Thoracic aorta (tissue), 2 donors: Measurements from ENCODE around the gene ZCCHC7. TPM values are rescaled to one million over a fixed set of nuclear protein-coding genes. Genes with fewer than 3 reads are reported as not detected.
"Not testable (repeated sequence)": the region's sequence is repeated elsewhere in the genome, so short reads cannot be mapped to it uniquely, and the experiment has no call there.

Experiments
- ATAC-seq: fragments of 150-250 bp; one replicate; pipeline ENCODE4 v1.8.0; 2017; ENCODE audit warnings: low read depth; ENCODE audit not compliant: insufficient number of reproducible peaks, low FRiP score
- DNase-seq: peaks from one replicate; pipeline ENCODE4 v3.0.0-alpha.2; 2020; ENCODE audit warnings: low spot score
- H3K27ac ChIP-seq, 2 donors: fragments of 200-600 bp; sonication (generic); 1 replicate in 1 of 2; 2 replicates in 1 of 2; pipeline ENCODE4 v1.5.1; 2016; ENCODE audit warnings: mild to moderate bottlenecking in 2 of 2, moderate library complexity in 2 of 2
- H3K27me3 ChIP-seq: fragments of 200-600 bp; sonication (generic); replicated peaks from 2 replicates; pipeline ENCODE4 v1.6.0; 2016; ENCODE audit warnings: mild to moderate bottlenecking; ENCODE audit not compliant: insufficient read depth
- H3K36me3 ChIP-seq: fragments of 200-600 bp; sonication (generic); one replicate; pipeline ENCODE4 v1.5.1; 2016
- H3K4me1 ChIP-seq, 2 donors: fragments of 200-600 bp; sonication (generic); 1 replicate in 1 of 2; 2 replicates in 1 of 2; pipeline versions ENCODE4 v1.5.1 to v1.6.0; 2016; ENCODE audit warnings: low read depth in 2 of 2, mild to moderate bottlenecking in 1 of 2; ENCODE audit not compliant: control insufficient read depth in 1 of 2
- H3K4me3 ChIP-seq: fragments of 200-600 bp; sonication (generic); 2 replicates; pipeline ENCODE4 v1.5.1; 2016; ENCODE audit warnings: mild to moderate bottlenecking
- H3K9me3 ChIP-seq: fragments of 200-600 bp; sonication (generic); 2 replicates; pipeline ENCODE4 v1.5.1; 2016
- total RNA-seq, 2 donors: library from RNA; depleted of rRNA; stranded (reverse); fragments of >200 nt; gene quantifications; one replicate each; pipeline versions ENCODE4 v1.1.0 to v1.2.3, GENCODE V29; 2016
- TF ChIP-seq, protein P1 (sequence below): fragments of 200-600 bp; sonication (generic); IDR thresholded peaks from one replicate; pipeline ENCODE4 v1.5.1; 2019; ENCODE audit warnings: antibody characterized with exemption

Gene ZCCHC7
- total RNA-seq, 2 donors from 2014 or later = 13.8 to 19.5 TPM

DNA sequence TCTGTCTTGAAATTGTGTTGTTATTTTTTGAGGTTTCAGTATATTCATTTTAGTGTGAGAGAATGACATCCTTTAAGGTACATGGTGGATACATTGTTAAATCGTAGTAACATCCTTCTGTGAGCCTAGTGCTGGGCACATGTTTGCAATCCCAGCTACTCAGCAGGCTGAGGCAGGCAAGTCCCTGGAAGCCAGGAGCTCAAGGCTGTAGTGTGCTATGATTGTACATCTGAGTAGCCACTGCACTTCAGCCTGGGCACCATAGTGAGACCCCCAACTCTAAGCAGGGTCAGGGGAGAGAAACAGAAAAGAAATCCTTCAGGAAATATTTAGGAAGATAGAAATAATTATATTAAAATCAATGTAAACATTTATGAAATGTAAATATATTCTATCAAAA lies 62.3 kb downstream of the ZCCHC7 start:
- no peak for DNase-seq
- Histone ChIP-seq H3K9me3 (no peaks in the 10 kb centered on the region), H3K27me3 (no peaks in the 10 kb centered on the region), H3K27ac (no peak overlapping the region), H3K4me3 (no peak overlapping the region), H3K4me1 (no peaks in the 10 kb centered on the region), H3K36me3 (no peaks in the 10 kb centered on the region)
- ATAC-seq = no peak
- TF ChIP-seq, protein P1, sequence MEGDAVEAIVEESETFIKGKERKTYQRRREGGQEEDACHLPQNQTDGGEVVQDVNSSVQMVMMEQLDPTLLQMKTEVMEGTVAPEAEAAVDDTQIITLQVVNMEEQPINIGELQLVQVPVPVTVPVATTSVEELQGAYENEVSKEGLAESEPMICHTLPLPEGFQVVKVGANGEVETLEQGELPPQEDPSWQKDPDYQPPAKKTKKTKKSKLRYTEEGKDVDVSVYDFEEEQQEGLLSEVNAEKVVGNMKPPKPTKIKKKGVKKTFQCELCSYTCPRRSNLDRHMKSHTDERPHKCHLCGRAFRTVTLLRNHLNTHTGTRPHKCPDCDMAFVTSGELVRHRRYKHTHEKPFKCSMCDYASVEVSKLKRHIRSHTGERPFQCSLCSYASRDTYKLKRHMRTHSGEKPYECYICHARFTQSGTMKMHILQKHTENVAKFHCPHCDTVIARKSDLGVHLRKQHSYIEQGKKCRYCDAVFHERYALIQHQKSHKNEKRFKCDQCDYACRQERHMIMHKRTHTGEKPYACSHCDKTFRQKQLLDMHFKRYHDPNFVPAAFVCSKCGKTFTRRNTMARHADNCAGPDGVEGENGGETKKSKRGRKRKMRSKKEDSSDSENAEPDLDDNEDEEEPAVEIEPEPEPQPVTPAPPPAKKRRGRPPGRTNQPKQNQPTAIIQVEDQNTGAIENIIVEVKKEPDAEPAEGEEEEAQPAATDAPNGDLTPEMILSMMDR = no peak

- no peaks in the 10 kb centered on the region for H3K4me1 ChIP-seq
- ATAC-seq (no peak), DNase-seq (no peak)
- H3K4me3 ChIP-seq = no peak overlapping the region
- H3K9me3 ChIP-seq = no peaks in the 10 kb centered on the region
- no peak overlapping the region for H3K27ac ChIP-seq
- no peaks in the 10 kb centered on the region for H3K27me3 ChIP-seq
- peaks cover 3% of the 10 kb centered on the region for H3K36me3 ChIP-seq
- TF ChIP-seq, protein P1 = no peak
Observed at GRCh38 chr9:37184905-37185867, 64.8 kb downstream of the ZCCHC7 start.

GRCh38 chr9:37187292-37187691 lies 66.9 kb downstream of the ZCCHC7 start:
- H3K4me3 ChIP-seq = no peak overlapping the region
- no peaks in the 10 kb centered on the region for H3K4me1 ChIP-seq
- no peak overlapping the region for H3K27ac ChIP-seq
- TF ChIP-seq, protein P1 = no peak
- no peaks in the 10 kb centered on the region for H3K9me3 ChIP-seq
- no peaks in the 10 kb centered on the region for H3K27me3 ChIP-seq
- ATAC-seq (no peak), DNase-seq (no peak)
- H3K36me3 ChIP-seq = peaks cover 3% of the 10 kb centered on the region

- H3K27me3 ChIP-seq = no peaks in the 10 kb centered on the region
- no peaks in the 10 kb centered on the region for H3K9me3 ChIP-seq
- ATAC-seq (no peak), DNase-seq (no peak)
- H3K4me3 ChIP-seq = no peak overlapping the region
- H3K36me3 ChIP-seq = peaks cover 3% of the 10 kb centered on the region
- no peaks in the 10 kb centered on the region for H3K4me1 ChIP-seq
- no peak overlapping the region for H3K27ac ChIP-seq
- TF ChIP-seq, protein P1 = no peak
Observed at GRCh38 chr9:37187713-37188439, 67.5 kb downstream of the ZCCHC7 start.

DNA sequence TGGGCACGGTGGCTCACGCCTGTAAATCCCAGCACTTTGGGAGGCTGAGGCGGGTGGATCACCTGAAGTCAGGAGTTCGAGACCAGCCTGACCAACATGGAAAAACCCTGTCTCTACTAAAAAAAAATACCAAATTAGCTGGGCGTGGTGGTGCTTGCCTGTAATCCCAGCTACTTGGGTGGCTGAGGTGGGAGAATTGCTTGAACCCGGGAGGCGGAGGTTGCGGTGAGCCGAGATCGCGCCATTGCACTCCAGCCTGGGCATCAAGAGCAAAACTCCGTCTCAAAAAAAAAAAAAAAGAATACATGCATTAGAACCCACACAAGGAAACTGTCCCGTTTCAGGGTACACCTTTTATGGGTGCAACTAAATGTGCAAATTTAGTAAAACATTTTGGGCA lies 70.4 kb downstream of the ZCCHC7 start:
- not testable (repeated sequence) for H3K4me1 ChIP-seq, H3K27ac ChIP-seq, H3K36me3 ChIP-seq, H3K9me3 ChIP-seq, ATAC-seq, DNase-seq, H3K27me3 ChIP-seq, H3K4me3 ChIP-seq
